Fibroblast of mammary gland (primary cell): ENCODE measurements around the gene FBXO41.

ENCODE experiments used
- DNase-seq: peaks from one replicate; pipeline ENCODE4 v3.0.0-alpha.2; 2010; ENCODE audit warnings: low read depth
- H3K4me3 ChIP-seq: 2 replicates; pipeline ENCODE4 v1.5.1; 2011; ENCODE audit warnings: low read depth, mild to moderate bottlenecking, low read length, moderate library complexity; ENCODE audit not compliant: control insufficient read depth
- TF ChIP-seq, protein P1 (sequence below): conservative IDR thresholded peaks from 2 replicates; pipeline ENCODE4 v1.5.1; 2011; ENCODE audit warnings: low read depth, low read length, inconsistent platforms; ENCODE audit not compliant: control insufficient read depth, insufficient read depth

Gene FBXO41

DNA sequence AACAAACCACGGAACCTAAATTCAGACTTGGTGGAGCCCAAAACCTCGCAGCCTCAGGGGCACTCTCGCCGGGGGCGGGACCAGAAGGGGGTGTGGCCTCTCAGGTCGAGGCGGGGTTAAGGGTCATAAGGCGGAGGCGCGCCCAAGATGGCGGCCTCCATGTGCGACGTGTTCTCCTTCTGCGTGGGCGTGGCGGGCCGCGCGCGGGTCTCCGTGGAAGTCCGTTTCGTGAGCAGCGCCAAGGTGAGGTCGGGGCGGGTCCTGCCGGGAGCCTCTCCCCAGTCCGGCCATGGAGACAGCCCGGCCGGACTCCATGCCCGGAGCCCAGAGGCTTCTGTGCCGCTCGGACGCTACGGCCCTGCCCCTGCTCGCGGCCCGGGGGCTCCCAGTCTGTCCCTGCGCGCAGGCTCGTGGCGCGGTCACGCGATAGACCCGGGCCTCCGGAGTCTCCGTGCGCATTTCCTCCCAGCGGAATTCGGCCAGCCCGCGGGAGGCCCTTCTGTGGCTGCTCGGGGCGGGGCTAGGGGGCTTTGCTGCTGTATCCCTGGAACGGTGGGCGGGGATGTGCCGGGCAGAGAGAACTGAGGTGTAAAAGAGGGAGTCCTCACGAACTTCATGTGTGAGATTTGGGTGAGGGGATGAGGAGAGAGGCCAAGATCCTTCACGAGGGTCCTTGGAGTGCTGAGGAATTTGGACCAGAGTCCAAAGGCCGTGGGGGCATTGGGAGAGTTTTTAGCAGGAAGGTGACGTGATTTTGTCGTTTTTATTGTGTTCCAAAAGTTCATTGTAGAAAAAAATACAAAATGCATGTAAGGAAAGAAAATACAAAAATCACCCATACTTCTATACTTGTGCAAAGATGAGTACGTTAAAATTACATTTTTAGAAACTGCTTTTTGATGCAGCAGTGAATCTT lies 69.9 kb downstream of the FBXO41 start, which contains the start of gene SMYD5:
Gene SMYD5 (plus strand): TSS at position 126 of the 916 bp plus-strand sequence. CDS start 22 bp downstream, at position 148.
- peak; percentile 81 for DNase-seq
- TF ChIP-seq, protein P1, sequence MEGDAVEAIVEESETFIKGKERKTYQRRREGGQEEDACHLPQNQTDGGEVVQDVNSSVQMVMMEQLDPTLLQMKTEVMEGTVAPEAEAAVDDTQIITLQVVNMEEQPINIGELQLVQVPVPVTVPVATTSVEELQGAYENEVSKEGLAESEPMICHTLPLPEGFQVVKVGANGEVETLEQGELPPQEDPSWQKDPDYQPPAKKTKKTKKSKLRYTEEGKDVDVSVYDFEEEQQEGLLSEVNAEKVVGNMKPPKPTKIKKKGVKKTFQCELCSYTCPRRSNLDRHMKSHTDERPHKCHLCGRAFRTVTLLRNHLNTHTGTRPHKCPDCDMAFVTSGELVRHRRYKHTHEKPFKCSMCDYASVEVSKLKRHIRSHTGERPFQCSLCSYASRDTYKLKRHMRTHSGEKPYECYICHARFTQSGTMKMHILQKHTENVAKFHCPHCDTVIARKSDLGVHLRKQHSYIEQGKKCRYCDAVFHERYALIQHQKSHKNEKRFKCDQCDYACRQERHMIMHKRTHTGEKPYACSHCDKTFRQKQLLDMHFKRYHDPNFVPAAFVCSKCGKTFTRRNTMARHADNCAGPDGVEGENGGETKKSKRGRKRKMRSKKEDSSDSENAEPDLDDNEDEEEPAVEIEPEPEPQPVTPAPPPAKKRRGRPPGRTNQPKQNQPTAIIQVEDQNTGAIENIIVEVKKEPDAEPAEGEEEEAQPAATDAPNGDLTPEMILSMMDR, result no peak
- H3K4me3 ChIP-seq, result peak within 1 kb of the TSS; percentile 88

DNA sequence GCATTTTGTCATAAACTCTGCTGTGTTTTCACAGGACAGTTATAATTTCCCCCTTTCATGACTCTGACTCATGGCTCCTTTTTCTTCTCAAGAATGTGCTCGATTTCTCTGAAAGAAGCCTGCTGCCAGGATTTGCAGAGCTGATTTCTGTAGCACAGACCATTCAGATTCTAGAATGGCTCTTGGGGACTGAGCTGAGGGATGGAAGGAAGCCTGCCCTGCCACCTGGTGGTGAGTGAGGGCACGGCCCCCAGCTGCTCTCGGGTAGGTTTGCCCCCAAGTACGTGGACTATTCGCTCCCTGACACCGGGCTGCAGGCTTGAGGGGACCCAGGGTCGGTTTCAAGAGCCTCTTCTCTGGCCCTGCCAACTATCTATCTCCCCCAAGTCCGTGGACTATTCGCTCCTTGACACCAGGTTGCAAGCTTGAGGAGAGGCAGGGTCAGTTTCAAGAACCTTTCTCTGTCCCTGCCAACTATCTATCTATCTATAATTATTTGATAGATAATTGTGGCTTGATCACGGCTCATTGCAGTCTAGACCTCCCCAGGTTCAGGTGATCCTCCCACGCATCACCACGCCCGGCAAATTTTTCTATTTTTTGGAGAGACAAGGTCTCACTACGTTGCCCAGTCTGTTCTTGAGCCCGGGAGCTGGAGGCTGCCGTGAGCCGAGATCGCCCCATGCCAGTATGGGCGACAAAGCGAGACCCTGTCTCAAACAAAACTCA lies 71.7 kb downstream of the FBXO41 start:
- TF ChIP-seq, protein P1, result peak; percentile 93
- no peak overlapping the region for H3K4me3 ChIP-seq
- DNase-seq, result peak; percentile 80

DNA sequence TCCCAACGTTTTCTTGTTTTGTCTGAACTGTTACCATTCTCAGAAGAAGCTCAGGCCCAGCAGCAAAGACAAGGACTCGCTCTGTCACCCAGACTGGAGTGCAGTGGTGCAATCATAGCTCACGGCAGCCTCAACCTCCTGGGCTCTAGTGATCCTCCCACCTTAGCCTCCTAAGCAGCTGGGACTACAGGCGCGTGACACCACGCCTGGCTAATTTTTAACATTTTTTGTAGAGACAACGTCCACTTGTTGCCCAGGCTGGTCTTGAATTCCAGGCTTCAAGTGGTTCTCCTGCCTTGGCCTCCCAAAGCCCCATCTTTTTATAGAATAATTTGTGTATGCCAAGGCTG lies 72.2 kb downstream of the FBXO41 start:
- DNase-seq, result no peak
- TF ChIP-seq, protein P1, result no peak
- H3K4me3 ChIP-seq, result no peak overlapping the region

DNA sequence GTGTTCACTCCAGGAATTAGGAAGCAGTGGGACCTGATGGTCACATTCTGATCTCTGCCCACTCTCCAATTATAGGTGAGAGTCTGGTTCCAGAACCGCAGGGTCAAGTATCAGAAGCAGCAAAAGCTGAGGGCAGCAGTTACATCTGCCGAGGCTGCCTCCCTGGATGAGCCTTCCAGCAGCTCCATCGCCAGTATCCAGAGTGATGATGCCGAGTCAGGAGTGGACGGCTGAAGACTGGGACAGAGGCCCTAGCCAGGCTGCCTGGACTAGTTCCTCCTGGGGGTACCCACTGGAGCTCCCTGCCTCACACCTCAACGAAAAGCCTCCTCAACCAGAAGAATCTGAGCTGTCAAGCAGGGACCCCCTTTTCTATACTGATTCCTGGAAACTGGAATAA lies 73.6 kb downstream of the FBXO41 start:
- no peak overlapping the region for H3K4me3 ChIP-seq
- DNase-seq, result no peak
- TF ChIP-seq, protein P1, result no peak

DNA sequence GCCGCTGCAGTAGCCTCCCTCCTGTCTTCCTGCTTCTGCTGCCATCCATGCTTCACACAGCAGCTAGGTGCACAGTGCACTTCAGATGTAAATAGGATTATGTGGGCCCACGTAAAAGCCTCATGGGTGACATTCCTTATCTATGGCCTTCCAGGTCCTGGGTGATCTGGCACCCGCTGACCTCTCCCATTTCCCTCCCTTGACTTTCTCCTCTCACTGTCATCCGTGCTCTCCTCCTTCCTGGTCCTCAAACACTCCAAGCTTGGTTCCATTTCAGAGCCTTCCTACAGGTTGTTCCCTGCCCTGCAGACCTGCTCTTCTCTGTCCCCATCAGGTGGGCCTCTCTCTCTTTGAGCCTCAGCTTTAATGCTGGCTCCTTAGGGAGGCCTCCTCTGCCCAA lies 74.3 kb downstream of the FBXO41 start:
- TF ChIP-seq, protein P1, result no peak
- no peak overlapping the region for H3K4me3 ChIP-seq
- DNase-seq, result no peak

DNA sequence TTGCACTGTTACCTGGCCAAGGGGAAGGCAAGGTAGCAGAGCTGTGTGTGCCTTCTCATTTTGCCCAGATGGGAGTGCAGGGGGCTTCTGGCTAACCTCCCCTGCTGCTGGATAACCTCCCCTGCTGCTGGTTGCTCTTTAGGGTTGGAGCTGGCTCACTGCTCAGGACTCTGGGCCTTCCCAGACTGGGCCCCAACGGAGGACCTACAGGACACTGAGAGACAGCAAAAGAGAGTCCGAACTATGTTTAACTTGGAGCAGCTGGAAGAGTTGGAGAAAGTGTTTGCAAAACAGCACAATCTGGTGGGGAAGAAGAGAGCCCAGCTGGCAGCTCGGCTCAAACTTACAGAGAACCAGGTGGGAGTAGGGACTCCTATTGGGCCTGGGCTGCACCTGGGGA lies 76.0 kb downstream of the FBXO41 start:
- no peak for DNase-seq
- H3K4me3 ChIP-seq, result no peak overlapping the region
- TF ChIP-seq, protein P1, result no peak
